Measurements from ENCODE around the gene MAML2. TPM values are rescaled to one million over a fixed set of nuclear protein-coding genes. Genes with fewer than 3 reads are reported as not detected.

Gene MAML2
- total RNA-seq, 2 experiments from 2014 or later, result 0.15 to 1.0 TPM

- H4K20me1 ChIP-seq (ENCODE audit: insufficient read depth, low read length), result no peaks in the 10 kb centered on the region
- no peak overlapping the region for H3K4me2 ChIP-seq (ENCODE audit: low read length)
- no peaks in the 10 kb centered on the region for H3K79me2 ChIP-seq (ENCODE audit: insufficient read depth, low read depth, low read length)
- no peak overlapping the region for H2AFZ ChIP-seq (ENCODE audit: low read length)
- no peaks in the 10 kb centered on the region for H3K4me1 ChIP-seq (ENCODE audit: insufficient read depth, low read length, poor library complexity, severe bottlenecking)
- BruUV-seq (replicated peaks), result no TSS peak
- peak; percentile 4 for DNase-seq (ENCODE audit: low spot score)
- CTCF ChIA-PET (ENCODE audit: unreplicated experiment), result interaction anchor here (0.7 kb wide), 1 partner anchor 11 kb away, joined by 3 read pairs; no protein-coding TSS in a partner anchor
- POLR2A ChIA-PET, result no interaction called here
- H3K27ac ChIP-seq (ENCODE audit: low read depth, low read length, poor library complexity, severe bottlenecking), result no peak overlapping the region
- H3K36me3 ChIP-seq (ENCODE audit: insufficient read depth, low read length), result no peaks in the 10 kb centered on the region
- intact Hi-C loops (cut with micrococcal nuclease; ENCODE audit: unreplicated experiment), result no loop called here
- TF ChIP-seq CTCF (conservative IDR thresholded peaks at IDR 0.05; ENCODE audit: low read length) (peak; percentile 63), EZH2phosphoT487 (IDR thresholded peaks at IDR 0.05; ENCODE audit: borderline replicate concordance, low read depth, low read length) (no peak)
- no peak overlapping the region for H3K4me3 ChIP-seq (ENCODE audit: low read depth, low read length, poor library complexity, severe bottlenecking)
- H3K9me2 ChIP-seq (ENCODE audit: insufficient read depth, low read length), result 0 out of 2 replicates have a peak, but pooled peaks cover 7% of the 10 kb centered on the region
- no peaks in the 10 kb centered on the region for H3K9me3 ChIP-seq (ENCODE audit: low read length)
These were observed 374.4 kb downstream of the MAML2 start for GRCh38 chr11:95968585-95968984.

- no peak overlapping the region for H3K27ac ChIP-seq (ENCODE audit: low read depth, low read length, poor library complexity, severe bottlenecking)
- no peaks in the 10 kb centered on the region for H3K4me1 ChIP-seq (ENCODE audit: insufficient read depth, low read length, poor library complexity, severe bottlenecking)
- intact Hi-C loops (cut with micrococcal nuclease; ENCODE audit: unreplicated experiment), result no loop called here
- H4K20me1 ChIP-seq (ENCODE audit: insufficient read depth, low read length), result no peaks in the 10 kb centered on the region
- no peak overlapping the region for H3K4me3 ChIP-seq (ENCODE audit: low read depth, low read length, poor library complexity, severe bottlenecking)
- no TSS peak for BruUV-seq (replicated peaks)
- ChIA-PET POLR2A (interaction anchor here (0.9 kb wide), 1 partner anchor 489 kb away, joined by 3 read pairs; no protein-coding TSS in a partner anchor), CTCF (ENCODE audit: unreplicated experiment) (no interaction called here)
- H3K79me2 ChIP-seq (ENCODE audit: insufficient read depth, low read depth, low read length), result no peaks in the 10 kb centered on the region
- no peak overlapping the region for H2AFZ ChIP-seq (ENCODE audit: low read length)
- H3K36me3 ChIP-seq (ENCODE audit: insufficient read depth, low read length), result no peaks in the 10 kb centered on the region
- TF ChIP-seq EZH2phosphoT487 (IDR thresholded peaks at IDR 0.05; ENCODE audit: borderline replicate concordance, low read depth, low read length) (no peak), CTCF (conservative IDR thresholded peaks at IDR 0.05; ENCODE audit: low read length) (no peak)
- no peak for DNase-seq (ENCODE audit: low spot score)
- H3K9me2 ChIP-seq (ENCODE audit: insufficient read depth, low read length), result 0 out of 2 replicates have a peak, but pooled peaks cover 7% of the 10 kb centered on the region
- H3K4me2 ChIP-seq (ENCODE audit: low read length), result no peak overlapping the region
- H3K9me3 ChIP-seq (ENCODE audit: low read length), result no peaks in the 10 kb centered on the region
These were observed 378.7 kb downstream of the MAML2 start for GRCh38 chr11:95964281-95964680.

GRCh38 chr11:95961758-95962157 lies 381.2 kb downstream of the MAML2 start:
- no peaks in the 10 kb centered on the region for H3K9me3 ChIP-seq (ENCODE audit: low read length)
- TF ChIP-seq EZH2phosphoT487 (IDR thresholded peaks at IDR 0.05; ENCODE audit: borderline replicate concordance, low read depth, low read length) (no peak), CTCF (conservative IDR thresholded peaks at IDR 0.05; ENCODE audit: low read length) (no peak)
- H3K4me3 ChIP-seq (ENCODE audit: low read depth, low read length, poor library complexity, severe bottlenecking), result no peak overlapping the region
- H3K4me2 ChIP-seq (ENCODE audit: low read length), result no peak overlapping the region
- POLR2A ChIA-PET, result no interaction called here
- H3K9me2 ChIP-seq (ENCODE audit: insufficient read depth, low read length), result 0 out of 2 replicates have a peak, but pooled peaks cover 7% of the 10 kb centered on the region
- H4K20me1 ChIP-seq (ENCODE audit: insufficient read depth, low read length), result no peaks in the 10 kb centered on the region
- no peaks in the 10 kb centered on the region for H3K36me3 ChIP-seq (ENCODE audit: insufficient read depth, low read length)
- BruUV-seq (replicated peaks), result no TSS peak
- no peak for DNase-seq (ENCODE audit: low spot score)
- intact Hi-C loops (cut with micrococcal nuclease; ENCODE audit: unreplicated experiment), result no loop called here
- no peaks in the 10 kb centered on the region for H3K4me1 ChIP-seq (ENCODE audit: insufficient read depth, low read length, poor library complexity, severe bottlenecking)
- CTCF ChIA-PET (ENCODE audit: unreplicated experiment), result no interaction called here
- H2AFZ ChIP-seq (ENCODE audit: low read length), result no peak overlapping the region
- no peaks in the 10 kb centered on the region for H3K79me2 ChIP-seq (ENCODE audit: insufficient read depth, low read depth, low read length)
- no peak overlapping the region for H3K27ac ChIP-seq (ENCODE audit: low read depth, low read length, poor library complexity, severe bottlenecking)
